Activated CD4-positive, alpha-beta T cell treated with anti-CD3 and anti-CD28 coated beads for 4 hours (primary cell): ENCODE measurements around the gene KTI12.
"Not testable (repeated sequence)": the region's sequence is repeated elsewhere in the genome, so short reads cannot be mapped to it uniquely, and the experiment has no call there.

Experiments
- DNase-seq, 2 donors: peaks; one replicate each; pipeline ENCODE4 v3.0.0-alpha.2; 2020

KTI12 gene

DNA sequence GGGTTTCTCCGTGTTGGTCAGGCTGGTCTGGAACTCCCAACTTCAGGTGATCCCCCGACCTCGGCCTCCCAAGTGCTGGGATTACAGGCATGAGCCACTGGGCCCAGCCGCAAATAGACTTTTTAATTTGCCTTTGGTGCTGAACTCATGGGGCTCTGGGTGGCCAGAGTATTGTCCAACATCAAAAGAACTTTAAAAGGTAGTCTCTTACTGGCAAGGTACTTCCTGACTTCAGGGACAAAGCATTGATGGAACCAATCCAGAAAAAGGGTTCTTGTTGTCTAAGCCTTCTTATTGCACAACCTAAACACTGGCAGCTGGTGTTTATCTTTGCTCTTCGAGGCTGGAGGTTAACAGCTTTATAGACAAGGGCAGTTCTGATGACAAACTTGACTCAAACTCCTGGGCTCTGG, 3.8 kb upstream of the KTI12 start:
- no peak for DNase-seq

DNA sequence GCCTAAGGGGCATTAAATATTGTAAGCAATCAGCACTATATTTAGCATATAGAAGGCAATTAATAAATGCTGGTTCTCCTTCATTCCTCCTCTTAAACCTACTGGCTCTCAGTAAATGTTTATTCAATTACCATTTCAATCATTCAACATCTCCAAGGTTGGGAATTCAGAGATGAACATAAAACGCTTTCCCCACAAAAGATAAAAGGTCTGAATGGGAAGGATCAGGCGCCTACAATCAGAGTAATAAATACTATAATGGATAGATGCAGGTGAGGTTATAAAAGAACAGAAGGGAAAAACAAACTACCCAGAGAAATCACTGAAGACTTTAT, 407 bp upstream of the KTI12 start:
- no peak for DNase-seq

DNA sequence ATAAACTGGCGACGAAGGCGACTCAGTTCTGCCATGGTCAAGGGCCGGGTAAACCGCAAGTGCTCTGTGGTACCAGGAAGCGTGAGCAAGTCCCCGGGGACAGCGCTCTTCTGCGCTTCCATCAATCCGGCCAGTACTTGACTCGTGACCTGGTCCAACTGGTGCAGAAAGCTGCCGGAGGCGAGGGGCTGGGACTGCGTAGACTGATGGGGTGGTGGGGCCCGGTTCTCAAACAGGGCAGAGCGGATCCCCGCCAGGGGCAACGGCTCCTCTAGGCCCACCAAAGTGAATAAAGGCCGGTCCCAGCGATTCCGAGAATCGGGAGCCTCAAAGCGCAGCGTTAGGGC, 852 bp downstream of the KTI12 start:
- peak in 1 of 2 donors; percentile 9 for DNase-seq

DNA sequence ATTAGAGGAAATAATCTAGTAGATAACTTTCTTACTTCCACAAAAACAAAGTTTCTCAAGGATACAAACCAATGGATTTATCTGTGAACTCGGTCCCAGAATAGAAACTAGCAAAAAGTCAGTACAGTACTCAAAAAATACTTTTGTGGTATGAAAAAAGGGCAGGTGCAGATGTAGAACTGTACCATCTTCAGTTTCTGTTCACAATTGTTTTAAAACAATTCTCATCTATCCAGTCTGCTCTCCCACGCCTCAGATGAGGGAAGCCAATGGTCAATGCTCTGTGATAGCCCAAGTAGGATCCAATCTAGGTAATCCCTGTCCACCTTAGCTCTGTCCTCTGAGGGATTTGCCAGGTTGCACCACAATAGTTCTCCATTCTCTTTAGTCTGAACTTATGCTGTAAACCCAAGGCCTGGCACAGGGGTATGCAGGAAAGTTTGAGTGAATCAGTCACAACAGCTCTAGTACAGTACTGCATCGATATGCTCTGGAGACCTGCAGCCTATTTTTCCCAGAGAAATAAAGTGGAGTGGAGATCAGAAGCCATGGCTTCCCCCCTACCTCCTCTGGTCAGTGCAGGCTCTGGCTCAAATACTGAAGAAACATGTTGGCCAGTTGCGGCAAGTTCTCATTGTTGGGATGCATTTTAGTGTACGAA, 1.4 kb downstream of the KTI12 start:
- no peak for DNase-seq

DNA sequence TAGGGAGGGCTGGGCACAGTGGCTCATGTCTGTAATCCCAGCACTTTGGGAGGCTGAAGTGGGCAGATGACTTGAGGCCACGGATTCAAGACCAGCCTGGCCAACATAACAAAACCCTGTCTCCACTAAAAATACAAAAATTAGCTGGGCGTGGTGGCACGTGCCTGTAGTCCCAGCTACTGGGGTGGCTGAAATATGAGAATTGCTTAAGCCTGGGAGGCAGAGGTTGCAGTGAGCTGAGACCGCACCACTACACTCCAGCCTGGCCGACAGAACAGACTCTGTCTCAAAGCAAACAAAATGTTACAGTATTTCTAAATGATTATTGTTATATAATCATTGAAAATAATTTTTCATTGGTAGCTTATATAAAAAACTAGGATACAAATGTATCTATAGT, 4.8 kb downstream of the KTI12 start:
- not testable (repeated sequence) for DNase-seq

DNA sequence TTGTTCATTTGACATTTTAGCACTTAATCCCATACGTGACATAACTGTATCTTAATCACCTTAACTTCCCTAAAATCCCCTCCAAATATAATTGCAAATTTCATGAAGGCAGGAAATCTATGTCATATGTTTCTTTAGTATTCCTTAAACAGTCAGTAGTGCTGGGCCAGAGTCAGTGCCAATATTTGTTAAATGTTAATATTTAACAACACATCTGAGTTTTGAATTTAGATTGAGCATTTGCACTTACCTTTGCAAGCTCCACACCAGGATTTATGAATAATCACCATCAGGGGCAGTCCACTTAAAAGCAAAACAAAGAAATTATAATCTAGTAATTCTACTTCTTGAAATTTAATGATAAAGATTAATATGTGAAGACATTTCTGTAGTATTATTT, 5.3 kb downstream of the KTI12 start:
- DNase-seq = no peak

DNA sequence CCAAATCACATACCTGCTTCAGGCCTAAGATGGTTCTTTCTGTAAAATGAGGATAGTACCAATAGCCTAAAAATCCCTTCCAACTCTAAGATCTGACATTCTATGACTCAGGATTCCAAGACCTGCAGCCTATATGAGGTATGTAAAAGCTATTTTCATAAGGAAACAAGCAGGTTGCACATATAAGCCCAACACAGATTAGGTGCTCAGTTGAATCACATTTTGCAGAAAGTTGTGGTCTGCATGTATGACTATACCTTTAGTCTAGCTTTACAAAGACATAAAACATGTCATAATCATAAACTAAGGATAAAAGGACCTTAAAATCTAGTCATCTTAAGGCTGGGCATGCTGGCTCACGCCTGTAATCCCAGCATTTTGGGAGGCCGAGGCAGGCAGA, 7.3 kb downstream of the KTI12 start:
- no peak for DNase-seq

DNA sequence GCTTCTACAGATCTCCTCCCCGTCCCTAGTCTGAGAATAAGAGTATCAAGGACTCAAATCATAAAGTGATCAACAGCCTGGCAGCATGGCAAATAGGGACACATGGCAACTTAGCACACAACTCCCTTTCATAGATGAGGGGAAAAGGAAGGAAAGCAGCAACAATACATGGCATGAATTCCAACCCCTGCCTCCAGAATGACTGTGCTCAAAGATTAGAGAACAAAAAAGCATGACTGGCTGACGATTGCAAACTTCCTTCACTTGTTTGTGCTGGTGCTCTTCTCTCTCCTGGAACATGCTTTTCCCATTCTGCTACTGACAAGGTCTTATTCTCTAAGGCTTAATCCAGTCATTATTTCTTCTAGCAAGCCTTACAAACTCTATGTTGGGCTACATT, 11.5 kb downstream of the KTI12 start:
- DNase-seq = no peak

DNA sequence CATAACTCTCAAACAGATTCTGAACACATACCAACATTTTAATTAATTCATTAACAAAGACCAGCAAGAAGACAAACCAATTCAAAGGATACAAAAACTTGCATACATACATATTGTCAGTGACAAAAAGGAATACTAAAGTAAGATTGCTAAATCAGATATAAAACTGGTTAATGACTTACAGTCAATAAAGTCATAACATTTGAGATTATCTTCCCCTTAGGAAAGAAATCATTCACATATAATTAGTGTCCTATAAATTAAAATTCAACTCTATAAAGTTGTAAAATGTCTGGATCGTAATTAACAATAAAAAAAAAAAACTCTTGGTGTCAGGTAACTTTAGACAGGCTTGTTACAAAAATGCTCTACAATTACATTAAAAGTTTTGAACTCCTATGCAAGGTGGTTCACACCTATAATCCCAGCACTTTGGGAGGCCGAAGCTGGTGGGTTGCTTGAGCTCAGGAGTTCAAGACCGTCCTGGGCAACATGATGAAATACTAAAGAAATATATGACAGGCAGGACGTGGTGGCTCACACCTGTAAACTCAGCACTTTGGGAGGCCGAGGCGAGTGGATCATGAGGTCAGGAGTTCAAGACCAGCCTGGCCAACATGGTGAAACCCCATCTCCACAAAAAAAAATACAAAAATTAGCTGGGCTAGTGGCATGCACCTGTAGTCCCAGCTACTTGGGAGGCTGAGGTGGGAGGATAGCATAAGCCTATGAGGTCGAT, 25.4 kb downstream of the KTI12 start:
- no peak for DNase-seq

DNA sequence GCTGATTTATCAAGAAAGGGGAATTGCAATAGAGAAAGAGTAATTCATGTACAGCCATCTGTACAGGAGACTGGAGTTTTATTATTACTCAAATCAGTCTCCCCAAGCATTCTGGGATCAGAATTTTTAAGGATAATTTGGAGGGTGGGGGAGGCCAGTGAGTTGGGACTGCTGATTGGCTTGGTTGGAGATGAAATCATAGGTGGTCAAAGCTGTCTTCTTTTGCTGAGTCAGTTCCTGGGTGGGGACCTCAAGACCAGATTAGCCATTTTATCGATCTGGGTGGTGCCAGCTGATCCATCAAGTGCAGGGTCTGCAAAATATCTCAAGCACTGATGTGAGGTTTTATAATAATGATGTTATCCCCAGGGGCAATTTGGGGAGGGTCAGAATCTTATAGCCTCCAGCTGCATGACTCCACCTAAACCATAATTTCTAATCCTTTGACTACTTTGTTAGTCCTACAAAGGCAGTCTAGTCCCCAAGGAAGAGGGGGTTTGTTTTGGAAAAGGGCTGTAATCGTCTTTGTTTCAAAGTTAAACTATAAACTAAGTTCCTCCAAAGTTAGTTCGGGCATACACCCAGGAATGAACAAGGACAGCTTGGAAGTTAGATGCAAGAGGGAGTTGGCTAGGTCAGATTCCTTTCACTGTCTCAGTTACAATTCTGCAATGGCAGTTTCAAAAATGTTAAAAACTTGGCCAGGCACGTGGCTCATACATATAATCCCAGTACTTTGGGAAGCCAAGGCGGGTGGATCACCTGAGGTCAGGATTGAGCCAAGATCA, 26.2 kb downstream of the KTI12 start:
- DNase-seq = no peak

DNA sequence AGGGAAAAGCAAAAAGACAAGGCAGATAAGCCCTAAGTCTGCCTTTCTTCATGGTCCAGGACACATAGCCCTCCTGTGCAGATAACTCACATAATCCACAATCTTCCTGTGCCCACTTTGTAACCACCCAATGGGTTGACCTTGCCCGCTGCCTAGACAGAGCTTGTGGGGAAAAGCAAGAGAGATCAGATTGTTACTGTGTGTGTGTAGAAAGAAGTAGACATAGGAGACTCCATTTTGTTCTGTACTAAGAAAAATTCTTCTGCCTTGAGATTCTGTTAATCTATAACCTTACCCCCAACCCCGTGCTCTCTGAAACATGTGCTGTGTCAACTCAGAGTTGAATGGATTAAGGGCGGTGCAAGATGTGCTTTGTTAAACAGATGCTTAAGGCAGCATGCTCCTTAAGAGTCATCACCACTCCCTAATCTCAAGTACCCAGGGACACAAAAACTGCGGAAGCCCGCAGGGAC, 27.5 kb downstream of the KTI12 start:
- not testable (repeated sequence) for DNase-seq

DNA sequence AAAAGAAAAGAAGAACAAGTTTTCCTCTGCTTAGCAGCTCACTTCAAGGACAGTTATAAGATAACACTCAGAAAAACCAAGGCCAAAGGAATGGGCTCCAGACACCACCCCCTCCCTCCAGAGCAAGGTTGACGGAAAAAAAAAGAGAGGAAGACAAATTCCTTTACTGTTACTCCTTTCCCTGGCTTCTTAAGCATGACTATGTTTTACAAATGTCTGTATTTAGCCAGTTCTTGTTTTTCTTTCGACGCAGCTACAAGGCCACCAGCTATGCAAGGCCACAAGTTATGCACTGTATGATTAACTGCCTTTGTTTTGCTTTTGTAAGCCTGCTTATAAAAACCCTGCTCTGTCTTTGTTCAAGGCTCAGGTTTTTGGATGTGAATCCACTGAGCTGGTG, 28.1 kb downstream of the KTI12 start:
- DNase-seq = not testable (repeated sequence)

DNA sequence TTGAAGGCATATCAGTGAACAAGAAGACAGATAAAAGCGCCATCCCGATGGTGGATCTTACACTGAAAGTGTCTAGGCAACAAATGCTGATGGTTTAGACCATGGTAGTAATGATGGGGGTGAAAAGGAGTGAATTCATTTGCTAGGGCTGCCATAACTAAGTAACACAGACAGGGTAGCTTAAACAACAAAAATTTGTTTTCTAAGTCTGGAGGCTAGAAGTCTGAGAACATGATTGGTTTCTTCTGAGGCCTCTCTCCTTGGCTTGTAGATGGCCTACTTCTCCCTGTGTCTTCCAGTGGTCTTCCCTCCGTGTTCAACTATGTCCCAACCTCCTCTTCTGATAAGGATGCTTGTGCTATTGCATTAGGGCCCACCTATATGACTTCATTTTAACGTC, 29.7 kb downstream of the KTI12 start:
- no peak for DNase-seq

DNA sequence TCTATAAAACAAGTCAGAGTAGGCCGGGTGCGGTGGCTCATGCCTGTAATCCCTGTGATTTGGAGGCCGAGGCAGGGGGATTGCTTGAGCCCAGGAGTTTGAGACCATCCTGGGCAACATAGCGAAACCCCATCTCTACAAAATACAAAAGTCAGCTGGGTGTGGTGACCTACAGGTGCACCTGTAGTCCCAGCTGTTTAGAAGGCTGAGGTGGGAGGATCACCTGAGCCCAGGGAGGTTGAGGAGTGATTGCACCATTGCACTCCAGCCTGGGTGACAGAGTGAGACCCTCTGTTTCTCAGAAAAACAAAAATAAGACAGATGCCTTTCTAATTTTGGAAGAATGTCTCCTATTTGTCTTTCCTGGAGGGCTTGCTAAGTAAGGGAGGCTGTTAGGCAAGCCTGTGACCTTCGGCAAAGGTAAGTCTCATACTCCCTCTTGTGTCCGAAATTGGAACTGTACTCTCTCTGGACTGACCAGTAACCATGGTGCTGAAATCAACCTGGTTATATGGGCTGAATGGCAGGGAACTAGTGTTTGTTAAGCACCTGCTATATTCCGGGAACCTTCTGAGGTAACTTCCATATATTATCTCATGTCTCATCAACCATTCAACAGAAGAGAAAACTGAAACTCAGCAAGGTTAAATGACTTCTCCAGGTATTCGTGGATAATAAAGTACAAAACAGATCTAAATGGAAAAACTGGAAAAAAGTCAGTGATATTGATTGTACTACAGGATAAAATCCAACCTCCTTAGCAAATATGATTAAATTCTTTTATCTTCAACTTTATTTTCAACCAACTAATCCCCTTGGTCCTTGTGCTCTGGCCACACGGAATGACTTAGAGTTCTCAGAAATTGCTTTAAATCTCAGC, 31.3 kb downstream of the KTI12 start:
- peak; percentile 38 to 75 for DNase-seq

DNA sequence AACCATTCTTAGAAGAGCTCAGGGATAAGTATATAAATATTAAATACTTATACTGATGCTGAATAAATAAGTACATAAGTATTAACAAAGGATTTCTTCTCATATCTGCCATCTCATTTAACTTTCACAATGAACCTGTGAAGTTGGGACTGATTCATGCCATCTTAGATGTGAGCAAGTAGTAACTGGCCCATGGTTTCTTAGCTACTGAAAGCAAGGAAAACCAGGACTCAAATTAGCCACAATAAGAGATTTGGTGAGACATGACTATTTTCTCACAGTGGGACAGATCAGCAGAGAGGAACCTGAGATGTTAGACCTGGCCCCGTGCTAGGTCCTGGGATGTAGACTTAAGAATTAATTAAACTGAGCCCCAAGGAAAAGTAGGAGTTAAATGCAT, 34.9 kb downstream of the KTI12 start:
- no peak for DNase-seq

DNA sequence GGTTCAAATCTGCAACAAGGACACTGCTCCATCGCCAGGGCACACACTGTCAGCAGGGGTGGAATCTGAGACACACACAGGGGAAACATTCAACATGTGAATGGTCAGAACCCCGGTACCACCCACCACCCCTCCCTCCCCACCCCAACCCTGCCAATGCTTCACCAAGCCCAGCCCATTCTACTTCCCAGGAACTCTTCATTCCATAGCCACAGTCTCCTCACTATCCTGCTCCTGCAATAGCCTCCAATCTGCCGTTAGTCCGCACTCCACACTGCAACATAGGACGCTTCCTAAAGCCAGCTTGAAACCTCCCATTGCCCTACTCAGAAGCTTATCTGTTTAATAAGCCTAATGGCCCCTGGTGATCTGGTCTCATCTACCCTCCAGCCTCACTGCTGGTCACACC, 35.6 kb downstream of the KTI12 start:
- DNase-seq = no peak

DNA sequence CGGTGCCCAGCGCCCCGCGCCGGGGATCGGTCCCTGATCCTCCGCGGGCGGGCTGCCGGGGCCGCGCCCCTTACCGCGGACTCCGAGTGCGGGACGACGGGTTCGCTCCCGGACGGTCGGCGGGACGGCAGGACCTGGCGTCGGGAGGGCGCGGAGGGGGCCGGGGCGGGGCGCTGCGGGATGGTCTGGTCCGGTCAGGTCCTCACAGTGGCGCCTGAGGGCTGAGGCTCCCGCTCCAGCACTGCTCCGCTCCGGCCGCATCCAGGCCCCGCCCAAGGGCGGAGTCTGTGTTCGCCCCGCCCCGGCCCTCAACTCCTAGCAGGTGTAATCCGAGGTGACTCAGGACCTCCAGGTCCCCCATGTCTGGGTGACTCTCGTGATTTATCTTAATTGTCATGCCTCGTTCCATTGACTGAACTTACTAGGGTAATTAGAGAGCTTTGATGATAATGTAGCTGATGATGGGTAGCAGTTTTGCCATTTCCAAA, 43.1 kb downstream of the KTI12 start, which contains the start of gene RAB3B:
RAB3B (minus strand) TSS at position 223 of the 488 bp plus-strand sequence. CDS start 13,583 bp downstream, outside the sequence.
- DNase-seq = peak; percentile 77 to 91

DNA sequence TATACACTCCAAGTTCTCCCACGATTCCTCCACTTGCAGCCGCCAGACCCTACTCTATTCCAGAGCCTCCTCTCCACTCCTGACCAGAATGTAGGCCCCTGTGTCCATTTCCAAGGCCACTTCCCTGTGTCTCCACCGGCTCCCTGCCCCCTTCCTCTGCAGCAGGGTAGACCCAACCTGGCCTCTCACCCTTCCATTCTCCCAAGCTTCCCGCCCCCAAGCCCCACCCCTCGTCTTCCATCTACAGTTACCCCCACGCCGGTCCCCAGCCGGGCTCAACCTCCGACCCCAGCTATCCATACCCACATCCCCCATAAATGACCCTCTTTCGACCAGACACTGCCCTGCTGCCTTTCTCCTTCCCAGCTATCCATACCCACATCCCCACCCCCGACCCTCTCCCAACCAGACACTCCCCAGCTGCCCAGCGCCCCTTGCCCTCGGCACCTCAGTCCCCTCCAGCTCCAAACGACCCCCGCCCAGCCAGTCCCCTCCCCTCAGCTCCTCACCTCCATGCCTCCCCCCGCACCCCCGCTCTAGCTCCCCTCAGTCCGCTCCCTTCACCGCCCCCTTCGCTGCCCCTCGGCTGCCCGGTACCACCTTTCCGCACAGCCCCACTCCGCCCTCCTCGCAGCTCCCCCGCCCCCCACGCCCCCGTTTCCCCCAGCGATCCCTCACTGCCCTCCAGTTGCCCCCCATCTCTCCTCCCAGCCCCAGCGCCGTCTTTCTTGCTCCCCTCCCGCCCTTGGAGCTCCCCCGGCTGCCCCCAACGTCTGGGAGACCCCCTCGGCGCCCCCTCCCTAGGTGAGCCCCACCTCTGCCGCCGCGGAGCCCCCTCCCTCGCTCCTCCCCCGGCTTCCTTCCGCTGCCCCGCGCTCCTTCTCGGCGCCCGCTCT, 43.8 kb downstream of the KTI12 start:
- no peak for DNase-seq

DNA sequence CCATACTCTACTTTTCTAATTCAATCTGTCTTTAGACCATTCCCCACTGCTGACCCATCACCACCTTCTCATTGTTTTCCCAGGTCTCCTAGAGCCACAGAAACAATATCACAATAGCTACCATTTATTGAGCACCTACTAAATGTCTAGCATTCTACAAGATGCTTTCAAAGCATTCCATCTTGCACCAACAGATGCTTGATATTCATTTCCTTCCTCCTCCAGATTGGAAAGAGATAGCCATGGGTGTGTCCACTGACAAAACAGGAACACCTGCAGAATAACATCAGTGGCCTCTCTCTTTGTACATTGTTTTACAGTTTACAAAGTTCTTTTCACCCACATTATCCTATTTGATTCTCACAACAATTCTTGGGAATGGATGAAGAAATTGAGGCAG, 45.4 kb downstream of the KTI12 start:
- no peak for DNase-seq

DNA sequence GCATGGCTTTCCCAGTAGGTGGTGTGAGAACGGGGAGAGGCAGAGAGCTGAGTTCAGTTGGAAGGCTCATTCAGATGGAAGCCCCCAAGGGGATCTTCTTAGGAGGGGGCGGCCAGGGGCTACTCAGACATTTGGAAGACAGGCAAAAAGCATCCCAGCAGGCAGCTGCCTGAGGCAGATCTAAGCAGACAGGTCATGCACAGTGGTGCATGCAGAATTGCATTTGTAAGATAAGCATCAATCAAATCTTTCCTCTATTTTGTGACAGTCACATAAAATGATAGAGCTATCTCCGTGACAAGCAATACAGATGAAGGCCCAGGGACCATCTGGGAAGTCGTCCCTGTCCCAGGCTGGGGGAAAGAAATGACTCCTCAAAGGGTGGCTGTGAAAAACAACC, 46.9 kb downstream of the KTI12 start:
- no peak for DNase-seq

DNA sequence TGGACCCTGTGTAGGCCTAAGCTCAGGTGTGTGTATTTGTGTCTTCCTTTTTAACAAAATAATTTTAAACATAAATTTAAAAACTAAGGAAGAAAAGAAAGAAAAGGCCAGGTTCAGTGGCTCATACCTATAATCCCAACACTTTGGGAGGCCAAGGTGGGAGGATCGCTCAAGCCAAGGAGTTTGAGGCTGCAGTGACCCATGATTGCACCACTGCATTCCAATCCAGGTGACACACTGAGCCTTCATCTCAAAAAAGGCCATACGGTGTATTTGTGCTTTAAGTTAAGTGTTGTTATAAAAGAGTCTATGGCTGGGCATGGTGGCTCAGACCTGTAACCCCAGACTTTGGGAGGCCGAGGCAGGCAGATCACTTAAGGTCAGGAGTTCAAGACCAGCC, 51.4 kb downstream of the KTI12 start:
- DNase-seq = no peak
